Raji (cell line): ENCODE results near the gene ZFAND2B.

ENCODE experiments used
- POLR2A ChIP-seq: IDR thresholded peaks from 2 replicates; pipeline ENCODE4 v1.6.1; 2011; ENCODE audit warnings: low read depth, low read length, control low read depth; ENCODE audit not compliant: insufficient read depth

ZFAND2B gene

DNA sequence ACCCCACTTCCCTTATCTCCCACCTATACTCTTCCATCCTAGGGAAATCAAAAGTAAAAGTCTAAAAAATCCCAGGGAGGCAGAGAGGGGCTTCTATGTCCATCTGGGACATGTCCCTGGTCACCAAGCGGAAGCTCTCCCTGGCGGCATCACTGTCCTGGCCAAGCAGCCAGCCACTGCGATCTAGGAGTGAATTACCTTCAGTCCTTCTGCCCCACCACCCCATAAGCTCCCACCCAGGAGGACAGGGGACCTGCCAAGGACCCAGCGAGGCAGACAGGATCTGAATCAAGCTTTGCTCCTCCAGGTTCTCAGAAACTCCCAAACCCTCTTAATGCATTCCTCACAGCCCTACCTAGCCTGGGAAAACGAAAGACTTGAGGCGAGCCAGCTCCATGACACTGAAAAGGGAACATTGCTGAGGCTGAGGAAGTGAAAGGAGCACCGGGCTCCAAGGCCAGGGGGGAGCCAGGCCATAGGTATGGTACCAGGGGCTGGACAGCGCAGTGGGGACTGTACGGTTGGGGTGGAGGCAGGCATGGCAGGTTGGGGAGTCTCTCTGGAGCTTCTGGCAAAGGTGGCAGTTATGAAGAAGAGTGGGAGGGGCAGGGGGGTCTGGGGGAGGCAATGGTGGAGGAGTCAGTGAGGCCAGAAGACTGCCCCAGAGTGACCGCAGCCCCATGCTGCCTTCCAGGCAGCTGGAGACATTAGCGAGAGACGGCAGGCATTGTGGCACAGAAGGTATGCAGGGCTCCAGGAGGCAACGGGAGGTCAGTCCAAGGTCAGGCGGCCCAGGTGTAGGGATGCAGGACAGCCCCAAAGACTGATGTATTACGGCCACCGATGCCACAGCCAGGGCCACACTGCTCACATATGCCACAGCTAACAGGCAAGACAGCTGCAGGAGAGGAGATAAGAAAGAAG, 34.1 kb upstream of the ZFAND2B start:
- TF ChIP-seq POLR2A, result no peak

DNA sequence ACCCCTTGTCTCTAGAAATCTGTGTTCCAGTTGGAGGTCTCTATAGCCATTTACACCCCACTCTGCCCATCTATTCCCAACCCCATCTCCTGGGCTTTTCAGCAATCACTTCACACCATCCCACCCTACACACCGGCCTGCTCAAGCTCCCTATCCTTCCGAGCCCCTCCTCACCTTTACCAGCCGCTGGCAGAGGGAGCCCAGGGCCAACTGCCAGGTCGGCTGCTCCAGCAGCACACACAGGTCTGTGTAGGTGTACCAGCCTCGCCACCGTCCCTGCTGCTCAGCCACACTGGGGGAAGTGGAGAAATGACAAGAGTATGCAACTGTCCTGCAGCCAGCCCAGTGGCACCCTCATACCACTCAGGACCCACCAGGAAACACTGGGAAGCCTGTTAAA, 33.4 kb upstream of the ZFAND2B start:
- no peak for TF ChIP-seq POLR2A

DNA sequence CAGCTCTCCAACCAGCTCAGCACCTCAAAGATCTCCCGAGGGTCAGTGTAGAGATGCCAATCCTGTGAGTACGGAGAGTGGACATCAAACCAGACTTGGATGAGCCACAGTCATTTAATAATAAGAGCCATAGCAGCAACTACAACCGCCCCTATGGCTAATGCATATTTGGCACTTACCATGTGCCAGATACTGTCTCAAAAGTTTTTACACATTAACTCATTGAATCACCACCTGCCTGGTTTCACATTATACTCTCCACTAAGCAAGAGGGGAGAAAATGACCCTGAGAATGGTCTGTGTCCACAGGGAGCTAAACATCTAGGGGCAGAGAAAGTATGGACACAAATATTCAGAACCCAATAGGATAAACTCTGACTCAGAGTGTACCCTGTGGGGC, 32.4 kb upstream of the ZFAND2B start:
- TF ChIP-seq POLR2A, result no peak

DNA sequence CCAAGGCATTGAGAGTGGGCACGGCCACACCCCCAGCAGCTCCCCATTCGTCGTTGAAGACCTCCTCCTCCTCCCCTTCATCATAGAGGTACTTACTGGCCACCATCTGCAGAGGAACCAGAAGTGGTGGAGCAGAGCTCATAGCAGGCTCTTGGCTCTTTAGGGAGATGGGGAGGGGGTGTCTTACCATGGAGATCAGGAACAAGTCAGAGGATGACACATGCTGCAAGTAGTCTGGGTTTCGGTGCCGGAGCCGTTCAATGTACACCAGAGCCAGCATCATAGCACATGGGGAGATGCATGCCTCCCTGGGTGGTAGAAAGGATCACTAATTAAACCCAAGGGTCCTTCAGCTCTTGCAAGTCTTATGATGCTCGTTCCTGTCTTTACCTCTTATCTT, 31.8 kb upstream of the ZFAND2B start:
- no peak for TF ChIP-seq POLR2A

DNA sequence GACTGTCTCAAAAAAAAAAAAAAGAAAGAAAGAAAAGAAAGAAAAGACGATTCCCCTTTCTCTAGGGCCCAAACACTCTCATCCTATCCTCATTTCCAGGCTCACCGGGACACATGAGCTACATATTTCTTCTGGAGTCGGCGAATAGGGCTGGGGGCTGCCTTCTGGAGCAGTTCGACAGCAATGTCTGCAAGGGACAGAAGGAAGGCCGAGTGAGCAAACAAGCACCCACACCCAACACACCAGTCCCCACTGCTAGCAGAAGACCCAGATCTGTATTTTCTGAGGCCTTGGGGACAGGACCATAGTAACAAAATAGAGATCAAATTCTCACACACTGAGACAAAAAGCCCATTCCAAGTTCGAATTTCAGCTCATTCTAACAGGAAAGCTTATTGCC, 31.1 kb upstream of the ZFAND2B start:
- TF ChIP-seq POLR2A, result no peak

DNA sequence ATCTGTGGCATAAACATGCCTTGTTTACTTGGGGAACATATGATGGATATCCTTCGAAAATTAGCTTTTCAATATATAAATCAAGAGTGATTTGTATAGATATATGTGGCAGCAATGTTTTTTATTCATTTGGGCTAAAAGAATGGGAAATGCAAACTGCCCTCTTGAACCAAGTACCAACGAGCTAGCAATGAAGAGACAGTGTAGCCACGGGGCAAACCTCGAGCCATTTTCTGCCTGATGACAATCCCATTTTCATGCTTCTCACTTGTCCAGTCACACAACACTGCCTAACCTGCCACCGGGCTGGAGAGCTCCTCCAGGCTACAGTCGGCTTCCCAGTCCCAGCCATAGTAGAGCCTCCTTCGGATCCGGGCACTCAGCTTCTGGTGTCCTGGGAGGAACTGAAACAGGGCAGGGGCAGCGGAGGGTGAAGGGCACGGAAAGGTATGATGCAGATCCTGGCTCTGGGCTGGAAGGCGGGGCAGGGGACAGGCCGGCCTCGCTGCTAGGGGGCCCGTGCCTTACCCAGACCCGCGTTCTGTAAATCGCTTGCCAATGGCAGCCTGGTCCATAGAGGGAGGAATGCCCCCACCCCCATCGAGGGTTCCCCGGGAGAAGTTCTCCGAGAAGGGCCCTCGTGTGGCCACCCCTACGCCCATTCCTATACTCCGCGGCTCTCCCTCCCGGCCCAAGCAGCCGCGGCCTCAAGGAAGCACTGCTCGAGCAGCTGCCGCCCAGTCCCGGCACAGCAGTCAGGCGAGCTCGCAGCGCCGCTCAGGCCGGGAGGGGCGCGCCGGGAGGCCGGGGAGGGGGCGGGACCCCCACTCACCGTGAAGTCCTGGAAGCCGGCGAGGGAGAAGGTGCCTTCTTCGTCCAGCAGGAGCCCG, 30.4 kb upstream of the ZFAND2B start:
- no peak for TF ChIP-seq POLR2A

DNA sequence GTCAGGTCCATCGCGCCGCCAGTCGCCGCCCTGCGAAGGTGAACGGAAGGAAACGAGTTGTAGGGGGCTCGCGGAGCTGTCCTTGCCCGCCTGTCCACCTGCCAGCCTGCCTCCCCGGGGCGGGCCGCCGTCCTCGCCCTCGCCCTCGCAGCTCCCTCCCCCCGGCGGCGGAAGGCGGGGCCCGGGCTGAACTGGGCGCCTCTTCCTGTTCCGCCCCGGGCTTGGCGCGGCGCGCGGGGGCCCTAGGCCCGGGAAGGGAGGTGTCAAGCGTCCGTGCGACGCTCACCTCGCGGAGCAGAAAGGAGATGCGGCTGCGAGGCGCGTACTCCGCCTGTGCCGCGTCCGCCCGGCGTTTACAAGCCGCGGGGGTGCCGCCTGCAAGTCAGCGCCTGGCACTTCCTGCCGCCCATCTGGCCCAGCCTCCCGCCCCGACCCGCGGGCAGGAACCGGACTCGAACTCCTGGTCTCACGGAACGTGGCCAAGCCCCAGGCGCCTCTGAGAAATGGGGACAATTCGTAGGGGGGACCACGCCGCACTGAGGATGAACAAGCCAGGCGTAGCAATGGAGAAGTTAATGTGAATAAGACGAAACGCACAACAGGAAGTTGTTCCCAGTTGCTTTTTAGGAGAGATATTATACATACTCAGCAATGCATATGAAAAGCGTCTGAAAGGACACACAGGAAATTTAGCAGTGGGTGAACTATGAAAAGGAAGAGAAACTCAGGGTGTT, 29.6 kb upstream of the ZFAND2B start, which contains the start of gene CNPPD1:
TSS of gene CNPPD1 (minus strand) at position 108 of the 734 bp plus-strand sequence. CDS start at position 11, 97 bp downstream.
- TF ChIP-seq POLR2A, result peak; percentile 94

DNA sequence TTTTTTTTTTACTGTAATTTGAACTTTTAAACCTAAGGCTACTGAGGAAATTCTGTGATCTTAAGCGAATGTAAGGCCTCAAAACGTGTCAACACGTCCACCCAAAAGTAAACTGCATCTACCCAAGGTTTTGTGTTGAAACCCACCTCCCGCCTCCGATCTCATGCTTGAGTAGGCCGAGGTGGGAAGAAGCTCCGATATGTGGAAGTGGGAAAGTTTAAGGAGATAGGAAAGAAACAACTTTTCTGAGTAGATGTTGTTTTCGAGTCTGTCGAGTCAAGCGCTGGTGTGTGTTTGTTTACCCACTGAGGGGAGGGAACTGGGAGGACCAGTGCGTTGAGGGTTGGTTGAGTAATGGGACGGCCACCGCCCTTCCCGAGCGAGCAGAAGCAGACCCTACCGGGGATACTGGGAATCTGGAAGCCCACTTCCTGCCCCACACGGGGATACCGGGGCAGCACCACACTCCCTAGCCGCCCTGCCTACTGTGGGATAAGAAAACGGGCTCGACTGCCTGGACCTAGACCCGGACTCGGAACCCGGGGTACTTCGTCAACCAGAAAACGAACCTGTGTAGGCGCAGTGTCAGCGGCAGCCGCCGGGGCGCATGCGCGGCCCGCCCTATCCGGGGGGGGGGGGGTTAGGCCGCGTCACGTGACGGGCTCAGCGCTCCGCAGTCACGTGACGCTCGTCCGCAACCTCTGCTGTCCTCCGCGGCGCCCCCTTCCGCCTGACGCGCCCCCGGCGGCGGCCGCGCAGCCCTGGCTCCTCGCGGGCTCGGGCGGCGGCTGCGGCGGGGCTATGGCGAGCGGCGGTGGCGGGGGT, 28.8 kb upstream of the ZFAND2B start, which contains the start of gene RETREG2:
TSS of gene RETREG2 (plus strand) at position 724 of the 825 bp plus-strand sequence. CDS start at position 802, 78 bp downstream.
- peak; percentile 90 for TF ChIP-seq POLR2A

DNA sequence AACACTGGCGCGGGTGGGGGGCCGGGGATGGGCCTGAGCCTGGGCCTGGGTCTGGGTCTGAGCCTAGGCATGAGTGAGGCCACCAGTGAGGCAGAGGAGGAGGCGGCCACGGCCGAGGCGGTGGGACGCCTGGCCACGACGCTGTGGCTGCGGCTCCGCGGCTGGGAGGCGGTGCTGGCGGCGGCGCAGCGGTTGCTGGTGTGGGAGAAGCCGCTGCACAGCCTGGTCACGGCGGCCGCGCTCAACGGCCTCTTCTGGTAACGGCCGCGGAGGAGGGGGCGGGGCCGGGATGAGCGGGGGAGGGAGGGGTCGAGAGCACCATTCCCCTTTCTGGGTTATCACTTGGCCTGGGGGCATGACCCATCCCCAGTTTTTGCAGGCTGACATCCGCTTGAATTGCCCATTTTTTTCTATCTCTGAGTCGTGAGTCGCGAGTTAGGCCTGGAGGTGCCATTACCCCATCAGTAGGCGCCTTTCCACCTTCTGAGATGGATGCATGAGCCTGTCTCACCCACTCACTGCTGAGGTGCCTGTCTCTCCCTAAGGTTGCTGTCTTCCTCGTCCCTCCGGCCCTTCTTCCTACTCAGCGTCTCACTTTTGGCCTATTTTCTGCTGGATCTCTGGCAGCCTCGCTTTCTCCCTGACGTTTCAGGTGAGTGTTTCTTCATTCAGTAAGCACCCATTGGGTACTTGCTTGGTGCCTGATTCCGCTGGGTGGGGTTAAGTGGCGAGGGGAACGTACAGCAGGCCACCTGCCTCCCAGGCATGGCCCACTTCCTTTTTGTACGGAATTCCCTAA, 28.0 kb upstream of the ZFAND2B start:
- 0 out of 2 replicates have a peak, but pooled peaks have one; percentile 9 for TF ChIP-seq POLR2A

DNA sequence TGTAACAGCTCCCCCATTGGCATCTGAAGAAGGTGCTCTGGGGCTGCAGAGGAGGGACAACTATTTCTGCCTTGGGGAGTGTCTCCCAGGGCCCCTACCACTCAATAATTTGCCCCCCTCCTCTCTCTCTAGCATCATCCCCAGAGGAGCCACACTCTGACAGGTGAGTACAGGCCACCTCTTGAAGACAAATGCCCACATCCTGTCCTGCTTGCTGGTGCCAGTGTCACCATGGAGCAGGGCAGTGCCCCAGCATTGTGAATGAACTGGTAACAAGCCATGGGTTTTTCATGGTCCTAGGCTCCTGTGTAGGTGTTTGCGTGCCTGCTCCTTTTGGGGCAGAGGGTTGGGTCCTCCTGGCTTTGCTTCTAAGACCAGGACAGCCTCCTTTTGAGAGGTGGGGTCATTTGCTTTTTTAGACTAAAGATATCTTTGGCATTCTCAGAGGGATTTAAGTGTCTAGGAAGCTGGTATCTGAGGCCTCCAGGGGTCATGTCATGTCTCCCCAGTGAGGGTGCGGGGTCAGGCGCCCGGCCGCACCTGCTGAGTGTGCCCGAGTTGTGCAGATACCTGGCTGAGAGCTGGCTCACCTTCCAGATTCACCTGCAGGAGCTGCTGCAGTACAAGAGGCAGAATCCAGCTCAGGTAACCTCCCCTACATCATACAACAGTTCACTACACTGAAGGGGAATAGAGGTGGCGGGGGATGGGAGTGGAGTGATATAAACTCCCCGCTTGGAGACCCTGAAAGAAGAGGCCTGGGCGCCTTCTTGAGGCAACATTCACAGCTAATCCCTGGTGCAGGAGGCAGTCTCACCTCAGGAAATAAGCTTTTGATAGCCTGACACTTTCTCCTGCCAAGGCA, 26.7 kb upstream of the ZFAND2B start:
- no peak for TF ChIP-seq POLR2A

DNA sequence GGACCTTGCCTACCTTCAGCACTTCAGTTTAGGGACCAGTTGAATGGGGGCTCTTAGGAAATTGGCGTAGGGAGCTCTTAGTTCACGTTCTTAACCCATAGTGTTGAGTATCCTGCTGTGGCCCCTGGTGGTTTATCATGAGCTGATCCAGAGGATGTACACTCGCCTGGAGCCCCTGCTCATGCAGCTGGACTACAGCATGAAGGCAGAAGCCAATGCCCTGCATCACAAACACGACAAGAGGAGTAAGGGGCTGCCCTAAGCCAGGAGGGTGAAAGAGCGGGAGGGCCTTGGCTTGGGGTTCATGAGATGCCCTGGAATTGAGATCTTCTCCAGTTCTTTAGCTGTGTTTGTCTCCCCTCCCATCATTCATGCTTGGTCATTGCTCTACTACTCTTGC, 25.6 kb upstream of the ZFAND2B start:
- TF ChIP-seq POLR2A, result no peak

DNA sequence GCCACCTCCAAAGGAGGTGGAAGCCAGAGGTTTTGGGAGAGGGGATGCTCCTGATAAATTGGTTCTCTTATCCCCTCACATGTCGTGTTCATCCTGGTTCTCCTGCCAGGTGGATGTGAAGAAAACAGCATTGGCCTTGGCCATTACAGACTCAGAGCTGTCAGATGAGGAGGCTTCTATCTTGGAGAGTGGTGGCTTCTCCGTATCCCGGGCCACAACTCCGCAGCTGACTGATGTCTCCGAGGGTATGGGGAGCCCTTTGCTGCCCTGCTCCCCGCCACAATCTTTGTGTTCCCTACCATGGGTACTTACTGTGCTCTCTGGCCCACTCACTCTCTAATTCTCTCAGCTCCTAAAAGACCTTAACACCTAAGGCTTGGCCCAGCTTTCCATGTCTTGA, 25.1 kb upstream of the ZFAND2B start:
- TF ChIP-seq POLR2A, result no peak
